Activated CD4-positive, alpha-beta T cell treated with anti-CD3 and anti-CD28 coated beads, Interleukin-2, amount 50 U/mL, for 16 hours (primary cell): ENCODE data around the gene CD47.

Experiments used
- DNase-seq: peaks from one replicate; pipeline ENCODE4 v3.0.0-alpha.2; 2020

Gene CD47

DNA sequence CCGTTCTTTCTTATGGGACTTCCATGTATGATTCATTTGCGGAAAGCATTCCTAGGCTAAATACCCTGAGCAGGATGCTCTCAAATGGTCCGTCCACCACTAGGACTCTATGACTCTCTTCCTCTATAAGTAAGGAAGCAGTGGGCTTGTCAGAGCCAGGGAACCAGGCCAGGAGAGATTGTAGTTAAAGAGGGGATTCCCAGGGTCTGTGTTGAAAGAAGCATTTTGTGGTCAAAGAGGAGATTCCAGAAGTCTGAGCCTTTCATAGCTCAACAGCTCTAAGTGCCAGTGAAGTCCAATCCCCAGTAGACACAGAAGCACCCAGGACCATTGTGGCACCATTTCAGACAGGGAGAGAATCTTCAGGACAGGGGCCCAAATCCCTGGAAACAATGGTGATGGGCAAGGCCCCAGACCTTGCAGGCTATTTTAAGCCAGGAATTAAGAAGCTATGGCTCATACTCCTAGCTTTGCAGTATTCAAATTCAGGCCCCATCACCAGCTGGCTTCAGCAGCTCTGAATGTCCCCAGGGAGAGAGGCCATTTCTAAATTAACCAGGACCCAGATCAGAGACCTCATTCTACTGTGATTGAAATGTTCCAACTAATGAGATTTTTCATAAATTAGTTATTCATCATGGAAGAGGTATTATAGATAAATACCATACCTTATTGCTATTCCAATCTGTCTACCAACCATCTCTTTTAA is 81.7 kb downstream of the CD47 start:
- no peak for DNase-seq

DNA sequence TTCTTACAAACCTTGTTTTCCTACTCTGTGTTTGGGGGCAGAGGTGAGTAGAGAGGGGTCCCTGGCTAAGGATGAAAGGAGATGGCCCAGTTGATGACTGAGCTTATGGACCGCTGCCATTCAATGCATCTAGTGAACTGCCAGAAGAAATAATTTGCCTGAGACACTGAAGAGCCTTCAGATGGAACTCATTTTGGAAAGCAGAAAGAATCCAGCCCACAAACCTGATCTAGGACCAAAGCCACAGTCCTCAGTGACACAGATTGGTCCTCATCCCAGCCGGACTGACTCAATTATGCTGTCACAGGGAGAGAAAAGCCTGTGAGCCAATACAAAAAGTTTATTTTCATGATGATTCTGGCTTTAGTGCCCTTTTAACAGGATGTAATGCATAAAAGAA is 82.7 kb downstream of the CD47 start:
- DNase-seq = no peak

DNA sequence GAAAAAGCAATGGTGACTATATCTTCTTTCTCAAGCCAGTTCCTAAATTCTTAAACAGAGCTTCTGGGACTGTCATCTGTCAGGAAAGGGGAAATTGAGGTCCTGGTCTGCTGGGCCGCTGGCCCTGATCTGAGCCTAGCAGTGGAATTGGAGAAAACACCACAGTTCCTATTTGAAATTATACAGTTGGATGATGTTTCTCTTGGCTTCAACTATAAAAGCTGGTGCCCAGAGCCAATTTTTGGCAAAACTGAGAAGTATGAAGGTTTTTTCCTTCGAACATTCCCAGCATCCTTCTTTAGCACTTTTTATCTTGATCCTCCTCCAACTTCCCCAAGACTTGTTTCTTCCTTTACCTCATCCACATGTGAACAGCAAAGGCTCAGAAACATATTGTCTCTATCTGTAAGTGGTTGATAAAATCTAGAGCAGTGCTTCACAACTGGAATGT is 83.9 kb downstream of the CD47 start:
- DNase-seq = no peak

- no peak for DNase-seq
Measured at GRCh38 chr3:108006077-108006771, 84.6 kb downstream of the CD47 start.

DNA sequence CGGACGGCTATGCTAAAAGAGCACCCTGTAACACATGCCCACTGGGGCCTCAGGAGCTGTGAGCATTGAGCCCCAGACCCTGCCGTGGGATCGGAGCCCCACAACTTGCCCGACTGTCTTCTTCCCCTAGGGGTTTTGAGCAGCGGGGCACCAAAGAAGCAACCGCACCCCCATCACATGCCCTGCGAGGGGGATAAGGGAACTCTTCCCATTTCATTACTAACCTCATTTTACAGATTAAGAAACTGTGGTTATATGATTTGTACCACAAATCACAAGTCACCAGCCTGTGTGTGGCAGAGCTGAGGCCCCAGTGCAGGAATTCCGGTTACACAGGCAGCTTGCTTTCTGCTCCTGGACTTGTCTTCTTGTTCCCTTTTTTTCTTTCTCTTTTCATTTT is 86.2 kb downstream of the CD47 start:
- DNase-seq = no peak

DNA sequence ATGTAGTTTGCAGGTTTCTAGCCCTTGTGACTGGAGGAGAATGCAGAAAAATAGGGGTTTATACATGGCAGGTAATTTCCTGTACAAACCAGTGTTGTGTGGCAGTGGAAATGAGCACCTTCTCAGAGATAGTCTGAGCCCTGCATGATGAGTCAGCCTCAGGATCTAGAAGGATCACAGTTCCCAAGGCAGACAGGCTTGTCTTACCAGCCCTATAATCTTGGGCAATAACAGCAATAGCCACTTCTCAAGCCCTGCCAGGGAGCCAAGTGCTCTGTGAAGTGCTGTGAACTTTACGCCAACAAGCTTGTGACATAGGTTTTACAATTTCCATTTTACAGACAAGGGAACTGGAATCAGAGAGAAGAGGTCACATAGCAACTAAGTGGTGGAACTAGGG is 89.4 kb downstream of the CD47 start:
- DNase-seq = no peak

- no peak for DNase-seq
Measured at GRCh38 chr3:107999215-107999775, 91.5 kb downstream of the CD47 start.

DNA sequence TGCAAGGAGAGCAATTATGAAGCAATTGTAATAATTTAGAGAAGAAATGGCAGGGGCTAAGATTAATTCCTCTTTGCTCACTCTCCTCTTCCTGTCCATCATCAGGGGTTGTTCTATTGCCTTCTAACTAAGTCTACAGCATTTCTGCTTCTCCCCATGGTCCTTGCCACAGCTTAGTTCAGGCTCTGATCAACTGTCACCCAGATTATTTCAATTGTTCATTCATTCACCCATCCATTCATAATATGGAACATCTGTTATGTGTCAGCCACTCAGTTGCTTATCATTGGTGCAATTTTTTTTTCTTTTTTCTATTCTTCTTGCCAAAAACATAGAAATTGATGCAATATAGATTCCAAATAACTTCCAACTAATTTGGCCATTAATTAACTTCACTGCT is 93.2 kb downstream of the CD47 start:
- no peak for DNase-seq

DNA sequence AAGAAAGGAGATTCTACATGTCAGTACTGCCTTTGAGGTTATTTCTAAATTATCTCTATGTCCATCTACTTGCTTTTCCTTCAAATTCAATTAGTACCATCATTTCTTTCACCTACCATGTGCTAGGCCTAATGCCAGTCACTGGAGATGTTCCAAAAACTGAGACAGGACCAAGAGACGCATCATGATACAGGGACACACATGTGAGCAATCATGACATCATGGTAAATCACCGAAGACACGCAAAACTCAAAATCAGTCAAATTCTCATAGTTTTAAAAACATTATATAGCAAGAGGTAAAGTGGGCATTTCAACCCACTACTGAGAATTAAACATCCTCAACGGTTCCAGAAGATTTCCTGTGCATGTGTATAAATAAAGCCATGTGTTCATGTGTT is 95.0 kb downstream of the CD47 start:
- DNase-seq = no peak

- DNase-seq = no peak
Measured at GRCh38 chr3:107994956-107995715, 95.7 kb downstream of the CD47 start.

DNA sequence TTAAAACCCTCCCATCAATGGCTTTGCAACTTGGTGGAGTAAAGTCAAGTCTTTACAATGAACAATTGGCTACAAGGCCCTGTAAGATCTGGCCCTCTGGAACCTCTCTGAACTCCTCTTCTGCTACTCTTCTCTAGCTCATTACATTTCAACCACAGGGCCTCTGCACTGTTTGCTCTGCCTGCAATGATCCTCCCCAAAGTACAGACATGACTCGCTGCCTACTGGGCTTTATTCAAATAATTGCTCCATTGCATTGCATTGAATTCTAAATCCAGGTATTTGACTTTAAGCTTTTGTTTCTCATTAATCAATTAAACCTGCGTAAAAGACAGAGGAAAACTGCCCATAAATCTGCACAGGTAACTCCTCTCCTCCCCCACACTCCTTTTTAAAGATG is 96.7 kb downstream of the CD47 start:
- DNase-seq = no peak

DNA sequence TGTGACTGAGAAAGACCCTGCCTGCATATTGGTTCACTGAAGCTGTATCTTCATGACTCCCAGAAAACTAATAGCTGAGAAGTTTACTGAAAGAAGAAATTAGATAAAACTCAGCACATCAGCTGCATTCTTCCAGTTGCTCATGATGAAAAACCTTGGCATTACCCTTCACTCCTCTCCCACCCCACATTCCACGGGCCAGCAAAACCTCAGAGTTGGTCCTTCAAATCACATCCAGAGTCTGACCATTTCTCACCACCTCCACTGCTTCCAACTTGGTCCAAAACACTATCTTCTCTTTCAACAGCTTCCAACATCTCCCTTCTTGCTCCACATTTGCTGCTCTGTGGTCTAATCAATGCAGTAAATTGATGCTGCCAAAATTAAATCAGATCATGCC is 97.1 kb downstream of the CD47 start:
- DNase-seq = no peak
